ENCODE data around the gene UBE2I. TPM values are rescaled to one million over a fixed set of nuclear protein-coding genes. Genes with fewer than 3 reads are reported as not detected.

Gene UBE2I
- polyA plus RNA-seq, 2 of the 4 experiments (the other 2 are of a cell fraction): 170 to 208 TPM

- no peaks in the 10 kb centered on the region for H3K9me3 ChIP-seq
- POLR2A ChIA-PET: no interaction called here
- H3K4me2 ChIP-seq: no peak overlapping the region
- peaks cover 25% of the 10 kb centered on the region for H3K4me1 ChIP-seq
- H3K27ac ChIP-seq: no peak overlapping the region
- ATAC-seq (peak; percentile 20 to 39; a peak in 3 of 6 replicates), DNase-seq (ENCODE audit: low read depth in 1 of 2, low spot score in 1 of 2) (no peak), FAIRE-seq (no peak)
- H3K4me3 ChIP-seq: no peak overlapping the region
- 89% methylated on average over 20 of the region's 33 CpGs for WGBS (ENCODE audit: missing lambda C conversion rate)
- TF ChIP-seq KDM5A (IDR thresholded peaks at IDR 0.05) (no peak), NPAS2 (CRISPR knock-in tag; IDR thresholded peaks at IDR 0.05; ENCODE audit: borderline replicate concordance) (no peak), EHMT2 (IDR thresholded peaks at IDR 0.05; ENCODE audit: low read depth) (no peak), FOSB (CRISPR knock-in tag; IDR thresholded peaks at IDR 0.05) (no peak), HOXB5 (CRISPR knock-in tag; IDR thresholded peaks at IDR 0.05) (no peak), RNF2 (IDR thresholded peaks at IDR 0.05; ENCODE audit: borderline replicate concordance, low read depth) (no peak), ZNF302 (CRISPR knock-in tag; IDR thresholded peaks at IDR 0.05) (no peak), PBX3 (IDR thresholded peaks at IDR 0.05) (no peak), EP300 (IDR thresholded peaks at IDR 0.05) (no peak), RCOR1 (IDR thresholded peaks at IDR 0.05; ENCODE audit: low read depth, low read length) (no peak), TFCP2L1 (CRISPR knock-in tag; IDR thresholded peaks at IDR 0.05) (no peak), MAX (IDR thresholded peaks at IDR 0.05) (no peak), JUNB (IDR thresholded peaks at IDR 0.05) (no peak), BCL3 (IDR thresholded peaks at IDR 0.05) (no peak), KDM1A (IDR thresholded peaks at IDR 0.05; ENCODE audit: low read depth) (no peak), FOXS1 (CRISPR knock-in tag; IDR thresholded peaks at IDR 0.05) (no peak)
- CTCF ChIA-PET: interaction anchor here (0.6 to 2.1 kb wide), 7 partner anchors 7 to 56 kb away, joined by 3 to 5 read pairs (median 4); no protein-coding TSS in a partner anchor
Observed at GRCh38 chr16:1356061-1356900, 46.8 kb downstream of the UBE2I start.

- no peak for FAIRE-seq
Observed at GRCh38 chr16:1357906-1358566, 48.6 kb downstream of the UBE2I start.

GRCh38 chr16:1361685-1362360, 52.4 kb downstream of the UBE2I start:
- FAIRE-seq (no peak), DNase-seq (ENCODE audit: low read depth in 1 of 2, low spot score in 1 of 2) (no peak), ATAC-seq (no peak)
- Histone ChIP-seq H3K4me3 (no peak overlapping the region), H3K4me1 (peaks cover 21% of the 10 kb centered on the region), H3K4me2 (no peak overlapping the region), H3K27ac (no peak overlapping the region), H3K9me3 (no peaks in the 10 kb centered on the region)
- CTCF ChIA-PET: interaction anchor here (0.8 to 9.1 kb wide), 9 partner anchors 8 to 115 kb away, joined by 3 to 127 read pairs (median 19); no protein-coding TSS in a partner anchor
- WGBS (ENCODE audit: missing lambda C conversion rate): 93% methylated on average over 41 of the region's 43 CpGs
- POLR2A ChIA-PET: no interaction called here
- no peak for TF ChIP-seq POLR2A (IDR thresholded peaks at IDR 0.05; ENCODE audit: low read length)
- TF ChIP-seq POLR2AphosphoS2 (conservative IDR thresholded peaks at IDR 0.05; ENCODE audit: low read length): no peak
- TF ChIP-seq PBX3 (IDR thresholded peaks at IDR 0.05): no peak
- no peak for TF ChIP-seq TFCP2L1 (CRISPR knock-in tag; IDR thresholded peaks at IDR 0.05)
- TF ChIP-seq EHF (CRISPR knock-in tag; IDR thresholded peaks at IDR 0.05): no peak
- no peak for TF ChIP-seq RAD21 (conservative IDR thresholded peaks at IDR 0.05 in 1 of 2, IDR thresholded peaks at IDR 0.05 in 1 of 2)
- TF ChIP-seq MYC (IDR thresholded peaks at IDR 0.05; ENCODE audit: borderline replicate concordance, low read length): no peak
- no peak for TF ChIP-seq FOSL2 (IDR thresholded peaks at IDR 0.05)
- no peak for TF ChIP-seq FOSL2 (CRISPR knock-in tag; IDR thresholded peaks at IDR 0.05)
- TF ChIP-seq CBX8 (IDR thresholded peaks at IDR 0.05): no peak
- TF ChIP-seq HEYL (CRISPR knock-in tag; IDR thresholded peaks at IDR 0.05): no peak
- no peak for TF ChIP-seq GATA3 (IDR thresholded peaks at IDR 0.05; ENCODE audit: borderline replicate concordance)
- TF ChIP-seq SMC3 (IDR thresholded peaks at IDR 0.05): no peak
- no peak for TF ChIP-seq HOXA7 (CRISPR knock-in tag; IDR thresholded peaks at IDR 0.05)

More at GRCh38 chr16:1357906-1358566, 48.6 kb downstream of the UBE2I start:
- no peaks in the 10 kb centered on the region for H3K9me3 ChIP-seq
- TF ChIP-seq KDM1A (IDR thresholded peaks at IDR 0.05; ENCODE audit: low read depth) (no peak), FOSL2 (IDR thresholded peaks at IDR 0.05) (no peak), FOSL2 (CRISPR knock-in tag; IDR thresholded peaks at IDR 0.05) (peak; percentile 56; the same call in 1 of the 2 replicates), HOXB13 (CRISPR knock-in tag; IDR thresholded peaks at IDR 0.05; ENCODE audit: low read depth) (no peak)
- peak overlapping the region; percentile 45 for H3K4me2 ChIP-seq
- peak; percentile 52 to 57 for ATAC-seq
- 43% methylated on average over 18 of the region's 19 CpGs for WGBS (ENCODE audit: missing lambda C conversion rate)
- POLR2A ChIA-PET: no interaction called here
- peaks cover 25% of the 10 kb centered on the region for H3K4me1 ChIP-seq
- CTCF ChIA-PET: interaction anchor here (1.2 to 9.1 kb wide), 3 partner anchors 10 to 22 kb away, joined by 3 to 127 read pairs (median 5); no protein-coding TSS in a partner anchor
- peak in 1 of 2 experiments; percentile 44 for DNase-seq (ENCODE audit: low read depth in 1 of 2, low spot score in 1 of 2)
- H3K27ac ChIP-seq: peak overlapping the region; percentile 31 to 64; a peak in 3 of 6 replicates
- H3K4me3 ChIP-seq: no peak overlapping the region
